ENCODE measurements around the gene CWC25.

CWC25 gene

GRCh38 chr17:38783227-38783626 lies 41.9 kb downstream of the CWC25 start:
- DNase-seq: no peak

GRCh38 chr17:38779965-38780752 lies 45.0 kb downstream of the CWC25 start:
- DNase-seq: no peak

GRCh38 chr17:38777641-38778250 lies 47.4 kb downstream of the CWC25 start:
- DNase-seq: no peak

GRCh38 chr17:38773258-38773657 lies 51.9 kb downstream of the CWC25 start:
- DNase-seq: no peak

- DNase-seq: no peak
Measured at GRCh38 chr17:38768417-38768816, 56.7 kb downstream of the CWC25 start.

GRCh38 chr17:38766341-38766740 lies 58.8 kb downstream of the CWC25 start:
- no peak for DNase-seq

GRCh38 chr17:38762231-38762630 lies 62.9 kb downstream of the CWC25 start:
- no peak for DNase-seq

- DNase-seq: no peak
Measured at GRCh38 chr17:38761612-38762011, 63.5 kb downstream of the CWC25 start.

- no peak for DNase-seq
Measured at GRCh38 chr17:38753071-38753506, 72.0 kb downstream of the CWC25 start.

GRCh38 chr17:38752308-38753070 lies 72.6 kb downstream of the CWC25 start, which contains the start of gene PSMB3:
PSMB3 (plus strand) TSS chr17:38752741; CDS start chr17:38752827, 86 bp downstream.
- peak; percentile 100 for DNase-seq

GRCh38 chr17:38751808-38752307 lies 73.3 kb downstream of the CWC25 start:
- no peak for DNase-seq

- no peak for DNase-seq
Measured at GRCh38 chr17:38751144-38751807, 73.8 kb downstream of the CWC25 start.
